GM10248 (cell line): ENCODE results near the gene SLIT3.

Experiments used
- CTCF ChIA-PET: fragments of 300-600 bp; sonication (Branson Sonifier 250); formaldehyde crosslinking; extraction: SDS; loops from one replicate; lab custom pipeline; 2021; ENCODE audit warnings: antibody characterized with exemption; lab: Yijun Ruan, JAX
- POLR2A ChIA-PET: fragments of 350-650 bp; sonication (Branson Sonifier 250); formaldehyde crosslinking; extraction: SDS; loops from one replicate; lab custom pipeline; 2020; ENCODE audit warnings: antibody characterized with exemption; lab: Yijun Ruan, JAX
- DNase-seq: peaks from one replicate; pipeline ENCODE4 v3.0.0; 2012; ENCODE audit errors: extremely low spot score
- TF ChIP-seq, protein P1 (sequence below): IDR thresholded peaks from 2 replicates; pipeline ENCODE4 v1.5.1; 2012; ENCODE audit warnings: mild to moderate bottlenecking, low read depth; ENCODE audit errors: extremely low read depth, missing control alignments, control extremely low read depth

SLIT3 gene

DNA sequence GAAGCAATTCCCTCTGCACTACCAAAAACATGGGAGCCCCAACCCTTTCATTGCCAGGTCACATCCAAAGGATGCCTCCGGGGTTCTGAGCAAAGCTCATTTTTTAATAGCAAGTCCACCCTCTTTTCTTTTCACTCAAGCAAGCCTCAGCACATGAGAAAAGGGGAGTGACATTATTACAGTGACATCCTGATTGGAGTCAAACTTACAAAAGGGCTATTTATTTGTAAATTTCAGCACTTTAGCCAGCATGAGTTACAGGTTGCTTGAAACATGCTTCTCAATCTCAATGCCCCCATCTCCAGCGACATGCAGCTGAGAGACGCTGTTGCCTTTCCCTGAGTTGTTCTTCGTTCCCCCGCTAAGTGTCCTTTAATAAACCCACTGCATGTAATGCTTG, 483.3 kb downstream of the SLIT3 start:
- POLR2A ChIA-PET: no interaction called here
- DNase-seq: no peak
- CTCF ChIA-PET: no interaction called here
- TF ChIP-seq, protein P1, sequence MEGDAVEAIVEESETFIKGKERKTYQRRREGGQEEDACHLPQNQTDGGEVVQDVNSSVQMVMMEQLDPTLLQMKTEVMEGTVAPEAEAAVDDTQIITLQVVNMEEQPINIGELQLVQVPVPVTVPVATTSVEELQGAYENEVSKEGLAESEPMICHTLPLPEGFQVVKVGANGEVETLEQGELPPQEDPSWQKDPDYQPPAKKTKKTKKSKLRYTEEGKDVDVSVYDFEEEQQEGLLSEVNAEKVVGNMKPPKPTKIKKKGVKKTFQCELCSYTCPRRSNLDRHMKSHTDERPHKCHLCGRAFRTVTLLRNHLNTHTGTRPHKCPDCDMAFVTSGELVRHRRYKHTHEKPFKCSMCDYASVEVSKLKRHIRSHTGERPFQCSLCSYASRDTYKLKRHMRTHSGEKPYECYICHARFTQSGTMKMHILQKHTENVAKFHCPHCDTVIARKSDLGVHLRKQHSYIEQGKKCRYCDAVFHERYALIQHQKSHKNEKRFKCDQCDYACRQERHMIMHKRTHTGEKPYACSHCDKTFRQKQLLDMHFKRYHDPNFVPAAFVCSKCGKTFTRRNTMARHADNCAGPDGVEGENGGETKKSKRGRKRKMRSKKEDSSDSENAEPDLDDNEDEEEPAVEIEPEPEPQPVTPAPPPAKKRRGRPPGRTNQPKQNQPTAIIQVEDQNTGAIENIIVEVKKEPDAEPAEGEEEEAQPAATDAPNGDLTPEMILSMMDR: no peak

DNA sequence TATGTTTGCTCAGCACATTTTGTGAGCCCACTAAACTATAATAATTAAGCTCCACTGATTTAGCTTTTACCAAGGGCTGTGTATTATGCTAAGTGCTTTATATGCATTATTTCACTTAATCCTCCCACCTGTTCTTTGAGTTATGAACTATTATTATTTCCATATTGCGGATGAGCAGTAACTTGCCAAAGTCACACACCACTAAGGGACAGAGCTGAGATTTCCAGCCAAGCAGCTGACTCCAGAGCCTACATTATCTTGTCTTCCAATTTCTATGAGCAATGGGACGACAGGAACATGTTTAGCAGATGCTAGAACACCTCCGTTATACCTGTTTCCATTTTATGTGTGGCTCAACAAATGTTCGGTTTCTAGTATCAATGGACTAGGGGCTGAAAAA, 484.3 kb downstream of the SLIT3 start:
- POLR2A ChIA-PET: no interaction called here
- TF ChIP-seq, protein P1: no peak
- CTCF ChIA-PET: no interaction called here
- no peak for DNase-seq

DNA sequence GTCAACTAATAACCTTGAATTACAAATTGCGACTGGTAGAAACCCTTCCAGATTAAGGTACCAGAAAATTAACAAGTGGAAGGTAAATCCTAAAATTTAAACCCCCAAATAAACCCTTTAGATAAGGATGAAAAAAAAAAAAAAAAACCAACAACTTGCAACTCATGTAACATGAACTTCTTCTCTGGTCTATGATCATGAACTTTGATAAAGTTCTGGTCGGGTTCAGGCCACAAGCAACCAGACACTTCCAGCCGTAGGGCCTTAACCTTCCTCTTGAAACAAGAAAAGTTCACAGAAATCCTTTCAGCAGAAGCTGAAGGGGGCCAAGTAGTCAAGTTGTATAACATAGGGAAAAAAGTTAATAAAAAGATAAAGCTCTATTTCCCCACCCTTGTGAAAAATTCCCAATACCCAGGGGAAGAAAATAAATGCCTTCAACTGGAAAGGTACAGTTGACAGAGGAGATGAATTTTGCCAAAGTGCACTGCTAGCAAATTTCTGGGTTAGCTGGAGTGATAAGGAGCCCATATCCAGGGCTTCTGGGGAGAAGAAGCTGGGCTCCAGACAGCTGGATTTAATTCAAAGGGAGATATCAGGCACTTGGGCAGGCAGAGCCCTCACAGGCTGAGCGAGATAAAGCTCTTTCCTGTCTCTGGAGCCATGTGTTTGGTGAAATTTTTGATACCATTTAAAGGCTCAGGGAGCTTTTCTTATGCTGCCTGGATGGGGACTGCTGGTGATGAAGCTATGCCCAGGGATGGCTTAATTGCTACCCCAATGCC, 487.6 kb downstream of the SLIT3 start:
- CTCF ChIA-PET: no interaction called here
- POLR2A ChIA-PET: no interaction called here
- DNase-seq: no peak

DNA sequence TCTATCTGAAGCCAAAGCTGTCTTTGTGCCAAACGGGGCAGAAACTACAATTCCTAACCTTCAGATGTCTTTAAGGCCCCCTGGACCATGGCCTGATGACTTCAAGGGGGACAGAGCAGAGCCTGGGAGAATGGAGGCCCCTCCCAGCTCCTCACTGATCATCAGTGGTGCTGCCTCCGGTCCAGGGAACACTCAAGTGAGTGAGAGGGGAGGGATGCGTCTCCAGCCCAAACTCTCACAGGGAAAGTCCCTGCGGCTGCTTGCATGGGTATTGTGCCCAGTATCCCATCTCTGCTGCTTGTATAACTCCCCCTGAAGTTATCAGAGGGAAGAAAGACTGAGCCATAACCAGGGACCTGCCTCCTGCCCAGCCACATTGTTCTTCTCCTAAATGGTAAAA, 490.3 kb downstream of the SLIT3 start:
- no peak for DNase-seq
- CTCF ChIA-PET: interaction anchor here (1.7 kb wide), 1 partner anchor 39 kb away, joined by 4 read pairs; no protein-coding TSS in a partner anchor
- TF ChIP-seq, protein P1: no peak
- POLR2A ChIA-PET: no interaction called here

More for the DNA sequence above, 487.6 kb downstream of the SLIT3 start:
- TF ChIP-seq, protein P1: no peak

DNA sequence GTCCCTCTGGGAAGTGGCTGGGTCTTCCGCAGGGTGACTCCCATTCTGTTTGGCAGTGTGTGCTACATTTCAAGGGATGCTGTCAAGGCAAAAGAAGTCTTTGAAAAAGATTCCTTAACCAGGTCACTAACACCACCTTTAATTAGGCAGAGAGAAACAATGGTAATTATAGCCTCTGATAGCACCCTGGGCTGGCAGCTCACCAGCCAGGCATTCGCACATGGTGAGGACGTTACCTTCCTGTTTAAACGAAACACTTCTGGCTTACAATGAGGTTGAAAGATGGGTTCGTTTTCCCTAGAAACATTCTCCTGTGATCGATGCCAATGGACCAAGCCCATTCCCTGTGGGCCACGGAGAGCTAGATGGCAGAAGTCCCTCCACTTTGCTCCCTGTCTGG, 491.7 kb downstream of the SLIT3 start:
- POLR2A ChIA-PET: no interaction called here
- DNase-seq: no peak
- CTCF ChIA-PET: no interaction called here
- TF ChIP-seq, protein P1: no peak

DNA sequence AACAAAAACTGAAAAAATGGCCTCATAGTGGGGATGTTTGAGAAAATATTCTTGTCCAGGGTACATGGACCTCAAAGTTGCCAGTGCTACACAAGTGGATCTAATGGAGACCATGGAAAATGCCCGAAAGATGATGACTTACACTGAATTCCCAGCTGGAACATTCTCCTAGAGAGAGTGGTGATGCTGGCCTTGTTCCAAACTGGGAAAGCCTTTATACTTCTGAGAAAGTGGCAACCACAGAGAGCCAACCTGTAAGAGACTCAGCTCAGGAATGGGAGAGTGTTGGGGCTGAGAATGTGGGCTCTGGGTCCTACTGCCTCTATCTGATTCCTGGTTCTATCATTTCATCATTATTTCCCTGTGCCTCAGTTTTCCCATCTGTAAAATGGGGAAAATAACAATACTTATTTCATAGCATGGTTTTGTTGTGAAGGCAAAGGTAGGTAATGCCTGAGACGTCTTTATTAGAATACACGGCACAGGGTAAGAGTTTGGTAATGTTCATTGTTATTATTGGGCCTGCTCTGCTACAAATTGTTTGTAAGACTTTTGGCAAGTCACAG, 492.8 kb downstream of the SLIT3 start:
- POLR2A ChIA-PET: no interaction called here
- no peak for DNase-seq
- CTCF ChIA-PET: no interaction called here
- TF ChIP-seq, protein P1: no peak
